GM23338 (cell line): ENCODE data around the gene MKRN2OS. TPM values are rescaled to one million over a fixed set of nuclear protein-coding genes. Genes with fewer than 3 reads are reported as not detected.

ENCODE experiments used
- ATAC-seq: fragments of 200-7000 bp; cut with Tn5 transposase; 3 replicates; pipeline ENCODE4 v1.9.1; 2020
- DNase-seq: peaks from one replicate; pipeline ENCODE4 v3.0.0-alpha.2; 2015; ENCODE audit warnings: low spot score
- H2AFZ ChIP-seq: fragments of 200-600 bp; sonication (generic); 2 replicates; pipeline ENCODE4 v1.8.0; 2016; ENCODE audit warnings: antibody characterized with exemption, mild to moderate bottlenecking, moderate library complexity
- H3F3A ChIP-seq: fragments of 200-600 bp; sonication (generic); replicated peaks from 2 replicates; pipeline ENCODE4 v1.8.0; 2017; ENCODE audit warnings: antibody characterized with exemption, mixed run types, low read depth
- H3K27ac ChIP-seq: fragments of 200-600 bp; sonication (generic); 2 replicates; pipeline ENCODE4 v1.6.1; 2016; ENCODE audit warnings: low read depth
- H3K27me3 ChIP-seq: fragments of 200-600 bp; sonication (generic); 2 replicates; pipeline ENCODE4 v1.8.0; 2016; ENCODE audit warnings: mild to moderate bottlenecking, mixed run types, moderate library complexity; ENCODE audit not compliant: insufficient read depth
- H3K36me3 ChIP-seq: fragments of 200-600 bp; sonication (generic); 2 replicates; pipeline ENCODE4 v1.8.0; 2016; ENCODE audit warnings: mild to moderate bottlenecking; ENCODE audit not compliant: insufficient read depth
- H3K4me1 ChIP-seq: fragments of 200-600 bp; sonication (generic); 2 replicates; pipeline ENCODE4 v1.8.0; 2016; ENCODE audit warnings: mild to moderate bottlenecking, moderate library complexity; ENCODE audit not compliant: insufficient read depth
- H3K4me2 ChIP-seq: fragments of 200-600 bp; sonication (generic); 2 replicates; pipeline ENCODE4 v1.7.1; 2017; ENCODE audit warnings: mixed run types
- H3K4me3 ChIP-seq: fragments of 200-600 bp; sonication (generic); 2 replicates; pipeline ENCODE4 v1.6.1; 2016; ENCODE audit warnings: mixed run types
- H3K79me2 ChIP-seq: fragments of 200-600 bp; sonication (generic); replicated peaks from 2 replicates; pipeline ENCODE4 v1.8.0; 2017; ENCODE audit warnings: mild to moderate bottlenecking; ENCODE audit not compliant: insufficient read depth
- H3K9me2 ChIP-seq: fragments of 200-600 bp; sonication (generic); 2 replicates; pipeline ENCODE4 v1.8.0; 2017; ENCODE audit not compliant: insufficient read depth
- H4K20me1 ChIP-seq: fragments of 200-600 bp; sonication (generic); replicated peaks from 2 replicates; pipeline ENCODE4 v1.8.0; 2017; ENCODE audit warnings: mild to moderate bottlenecking; ENCODE audit not compliant: insufficient read depth
- H3K27ac Mint-ChIP-seq: 2 replicates; pipeline ENCODE4 v1.8.0; 2020; ENCODE audit warnings: inconsistent platforms, mild to moderate bottlenecking, moderate library complexity, mixed read lengths
- H3K27me3 Mint-ChIP-seq: 3 replicates; pipeline ENCODE4 v1.8.0; 2022; ENCODE audit warnings: low read depth, mild to moderate bottlenecking, moderate library complexity, mixed read lengths, inconsistent platforms; ENCODE audit not compliant: insufficient read depth, poor library complexity
- H3K36me3 Mint-ChIP-seq: 3 replicates; pipeline ENCODE4 v1.8.0; 2021; ENCODE audit warnings: low read depth, mild to moderate bottlenecking, inconsistent platforms, moderate library complexity, mixed read lengths
- H3K4me1 Mint-ChIP-seq: 3 replicates; pipeline ENCODE4 v1.8.0; 2020; ENCODE audit warnings: mild to moderate bottlenecking, inconsistent platforms, mixed read lengths
- H3K4me3 Mint-ChIP-seq: 3 replicates; pipeline ENCODE4 v1.8.0; 2021; ENCODE audit warnings: moderate library complexity, mild to moderate bottlenecking, inconsistent platforms, mixed read lengths
- H3K9me3 Mint-ChIP-seq: 3 replicates; pipeline ENCODE4 v1.8.0; 2020; ENCODE audit warnings: moderate library complexity, mild to moderate bottlenecking, inconsistent platforms, mixed read lengths
- CREB1 ChIP-seq: fragments of 250-450 bp; sonication (Bioruptor Pico); IDR thresholded peaks from 2 replicates; pipeline ENCODE4 v1.5.0; 2020; ENCODE audit warnings: low read depth, mild to moderate bottlenecking, moderate library complexity
- EZH2 ChIP-seq: fragments of 200-600 bp; sonication (generic); IDR thresholded peaks from one replicate; pipeline ENCODE4 v1.8.0; 2017; ENCODE audit warnings: antibody characterized with exemption, mild to moderate bottlenecking, low read depth; ENCODE audit not compliant: unreplicated experiment
- EZH2phosphoT487 ChIP-seq: fragments of 200-600 bp; sonication (generic); IDR thresholded peaks from one replicate; pipeline ENCODE4 v1.8.1; 2018; ENCODE audit warnings: antibody characterized with exemption; ENCODE audit not compliant: unreplicated experiment
- JUNB ChIP-seq: IDR thresholded peaks from one replicate; pipeline ENCODE4 v1.6.1; 2016; ENCODE audit warnings: antibody characterized with exemption; ENCODE audit not compliant: unreplicated experiment
- NANOG ChIP-seq: IDR thresholded peaks from 2 replicates; pipeline ENCODE4 v1.6.1; 2016; ENCODE audit warnings: antibody characterized with exemption, borderline replicate concordance
- POLR2AphosphoS5 ChIP-seq: IDR thresholded peaks from 2 replicates; pipeline ENCODE4 v1.6.1; 2016; ENCODE audit warnings: antibody characterized with exemption, low read depth
- STAT1 ChIP-seq: IDR thresholded peaks from one replicate; pipeline ENCODE4 v1.6.1; 2016; ENCODE audit warnings: antibody characterized with exemption; ENCODE audit not compliant: unreplicated experiment
- ZNF114 ChIP-seq: fragments of 250-450 bp; sonication (Bioruptor Pico); IDR thresholded peaks from 2 replicates; pipeline ENCODE4 v1.5.0; 2020; ENCODE audit warnings: mild to moderate bottlenecking, moderate library complexity
- ZNF331 ChIP-seq: fragments of 250-450 bp; sonication (Bioruptor Pico); IDR thresholded peaks from 2 replicates; pipeline ENCODE4 v1.5.0; 2020; ENCODE audit warnings: low read depth, mild to moderate bottlenecking, moderate library complexity
- polyA plus RNA-seq: library from polyadenylated mRNA; unstranded; fragments of >200 nt; fragmentation: Nextera tagmentation; extraction: Ambion mirVana; gene quantifications from 2 replicates; pipeline ENCODE4 v1.2.1, GENCODE V29; 2016
- total RNA-seq: library from RNA; depleted of rRNA; stranded (reverse); fragments of >200 nt; shearing (Covaris generic); gene quantifications from 2 replicates; pipeline ENCODE4 v1.2.3, GENCODE V29; 2014
- TF ChIP-seq, protein P1 (sequence below): fragments of 250-450 bp; sonication (Bioruptor Pico); IDR thresholded peaks from 2 replicates; pipeline ENCODE4 v1.5.0; 2020; ENCODE audit warnings: mild to moderate bottlenecking, moderate library complexity
- TF ChIP-seq, protein P2 (sequence below): IDR thresholded peaks from one replicate; pipeline ENCODE4 v1.6.1; 2018; ENCODE audit warnings: antibody characterized with exemption; ENCODE audit not compliant: unreplicated experiment
- TF ChIP-seq, protein P3 (sequence below): IDR thresholded peaks from 2 replicates; pipeline ENCODE4 v1.6.1; 2016; ENCODE audit warnings: antibody characterized with exemption
- TF ChIP-seq, protein P4 (sequence below), 2 experiments: fragments of 200-600 bp in 1 of 2; sonication (generic) in 1 of 2; conservative IDR thresholded peaks; 2 replicates each; pipeline versions ENCODE4 v1.5.1 to v1.6.1; 2016 to 2017; ENCODE audit warnings: antibody characterized with exemption in 2 of 2, low read depth in 2 of 2, mild to moderate bottlenecking in 2 of 2, moderate library complexity in 1 of 2

The MKRN2OS gene
- total and polyA plus RNA-seq, 2 experiments from 2014 or later, result 0.55 TPM; not detected in 1

DNA sequence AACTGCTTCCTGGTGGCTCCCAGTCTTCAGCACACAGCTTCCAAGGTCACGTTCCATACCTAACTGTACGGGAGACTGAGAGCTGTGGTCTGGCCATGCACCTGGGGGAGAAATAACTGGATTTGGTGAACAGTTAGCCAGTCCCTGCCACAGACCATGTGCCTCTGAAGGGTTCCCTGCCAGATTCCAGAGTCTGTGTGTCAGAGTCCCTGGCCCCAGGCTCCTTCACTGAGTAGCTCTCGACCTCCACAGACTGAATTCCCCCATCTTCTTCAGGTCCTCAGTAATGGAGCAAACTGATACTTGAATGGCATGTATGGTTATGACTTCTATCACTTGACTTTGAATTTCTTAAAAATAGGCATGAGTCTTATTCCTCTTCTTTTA is 17.5 kb downstream of the MKRN2OS start:
- Histone ChIP-seq H3K36me3 (0 out of 2 replicates have a peak, but pooled peaks cover 12% of the 10 kb centered on the region), H2AFZ (no peak overlapping the region), H4K20me1 (peaks cover 10% of the 10 kb centered on the region), H3K4me2 (no peak overlapping the region), H3K79me2 (no peaks in the 10 kb centered on the region), H3K4me1 (no peaks in the 10 kb centered on the region), H3F3A (no peaks in the 10 kb centered on the region), H3K4me3 (no peak overlapping the region), H3K27me3 (no peaks in the 10 kb centered on the region), H3K9me2 (no peaks in the 10 kb centered on the region), H3K27ac (no peak overlapping the region)
- H3K36me3 Mint-ChIP-seq, result peaks cover 39% of the 10 kb centered on the region
- H3K4me1 Mint-ChIP-seq, result no peaks in the 10 kb centered on the region
- DNase-seq, result no peak
- no peak for ATAC-seq
- H3K27ac Mint-ChIP-seq, result no peak overlapping the region
- no peaks in the 10 kb centered on the region for H3K9me3 Mint-ChIP-seq
- TF ChIP-seq, protein P1, sequence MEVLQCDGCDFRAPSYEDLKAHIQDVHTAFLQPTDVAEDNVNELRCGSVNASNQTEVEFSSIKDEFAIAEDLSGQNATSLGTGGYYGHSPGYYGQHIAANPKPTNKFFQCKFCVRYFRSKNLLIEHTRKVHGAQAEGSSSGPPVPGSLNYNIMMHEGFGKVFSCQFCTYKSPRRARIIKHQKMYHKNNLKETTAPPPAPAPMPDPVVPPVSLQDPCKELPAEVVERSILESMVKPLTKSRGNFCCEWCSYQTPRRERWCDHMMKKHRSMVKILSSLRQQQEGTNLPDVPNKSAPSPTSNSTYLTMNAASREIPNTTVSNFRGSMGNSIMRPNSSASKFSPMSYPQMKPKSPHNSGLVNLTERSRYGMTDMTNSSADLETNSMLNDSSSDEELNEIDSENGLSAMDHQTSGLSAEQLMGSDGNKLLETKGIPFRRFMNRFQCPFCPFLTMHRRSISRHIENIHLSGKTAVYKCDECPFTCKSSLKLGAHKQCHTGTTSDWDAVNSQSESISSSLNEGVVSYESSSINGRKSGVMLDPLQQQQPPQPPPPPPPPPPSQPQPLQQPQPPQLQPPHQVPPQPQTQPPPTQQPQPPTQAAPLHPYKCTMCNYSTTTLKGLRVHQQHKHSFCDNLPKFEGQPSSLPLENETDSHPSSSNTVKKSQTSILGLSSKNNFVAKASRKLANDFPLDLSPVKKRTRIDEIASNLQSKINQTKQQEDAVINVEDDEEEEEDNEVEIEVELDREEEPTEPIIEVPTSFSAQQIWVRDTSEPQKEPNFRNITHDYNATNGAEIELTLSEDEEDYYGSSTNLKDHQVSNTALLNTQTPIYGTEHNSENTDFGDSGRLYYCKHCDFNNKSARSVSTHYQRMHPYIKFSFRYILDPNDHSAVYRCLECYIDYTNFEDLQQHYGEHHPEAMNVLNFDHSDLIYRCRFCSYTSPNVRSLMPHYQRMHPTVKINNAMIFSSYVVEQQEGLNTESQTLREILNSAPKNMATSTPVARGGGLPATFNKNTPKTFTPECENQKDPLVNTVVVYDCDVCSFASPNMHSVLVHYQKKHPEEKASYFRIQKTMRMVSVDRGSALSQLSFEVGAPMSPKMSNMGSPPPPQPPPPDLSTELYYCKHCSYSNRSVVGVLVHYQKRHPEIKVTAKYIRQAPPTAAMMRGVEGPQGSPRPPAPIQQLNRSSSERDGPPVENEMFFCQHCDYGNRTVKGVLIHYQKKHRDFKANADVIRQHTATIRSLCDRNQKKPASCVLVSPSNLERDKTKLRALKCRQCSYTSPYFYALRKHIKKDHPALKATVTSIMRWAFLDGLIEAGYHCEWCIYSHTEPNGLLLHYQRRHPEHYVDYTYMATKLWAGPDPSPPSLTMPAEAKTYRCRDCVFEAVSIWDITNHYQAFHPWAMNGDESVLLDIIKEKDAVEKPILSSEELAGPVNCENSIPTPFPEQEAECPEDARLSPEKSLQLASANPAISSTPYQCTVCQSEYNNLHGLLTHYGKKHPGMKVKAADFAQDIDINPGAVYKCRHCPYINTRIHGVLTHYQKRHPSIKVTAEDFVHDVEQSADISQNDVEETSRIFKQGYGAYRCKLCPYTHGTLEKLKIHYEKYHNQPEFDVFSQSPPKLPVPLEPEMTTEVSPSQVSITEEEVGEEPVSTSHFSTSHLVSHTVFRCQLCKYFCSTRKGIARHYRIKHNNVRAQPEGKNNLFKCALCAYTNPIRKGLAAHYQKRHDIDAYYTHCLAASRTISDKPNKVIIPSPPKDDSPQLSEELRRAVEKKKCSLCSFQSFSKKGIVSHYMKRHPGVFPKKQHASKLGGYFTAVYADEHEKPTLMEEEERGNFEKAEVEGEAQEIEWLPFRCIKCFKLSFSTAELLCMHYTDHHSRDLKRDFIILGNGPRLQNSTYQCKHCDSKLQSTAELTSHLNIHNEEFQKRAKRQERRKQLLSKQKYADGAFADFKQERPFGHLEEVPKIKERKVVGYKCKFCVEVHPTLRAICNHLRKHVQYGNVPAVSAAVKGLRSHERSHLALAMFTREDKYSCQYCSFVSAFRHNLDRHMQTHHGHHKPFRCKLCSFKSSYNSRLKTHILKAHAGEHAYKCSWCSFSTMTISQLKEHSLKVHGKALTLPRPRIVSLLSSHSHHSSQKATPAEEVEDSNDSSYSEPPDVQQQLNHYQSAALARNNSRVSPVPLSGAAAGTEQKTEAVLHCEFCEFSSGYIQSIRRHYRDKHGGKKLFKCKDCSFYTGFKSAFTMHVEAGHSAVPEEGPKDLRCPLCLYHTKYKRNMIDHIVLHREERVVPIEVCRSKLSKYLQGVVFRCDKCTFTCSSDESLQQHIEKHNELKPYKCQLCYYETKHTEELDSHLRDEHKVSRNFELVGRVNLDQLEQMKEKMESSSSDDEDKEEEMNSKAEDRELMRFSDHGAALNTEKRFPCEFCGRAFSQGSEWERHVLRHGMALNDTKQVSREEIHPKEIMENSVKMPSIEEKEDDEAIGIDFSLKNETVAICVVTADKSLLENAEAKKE (CRISPR knock-in tag), result no peak
- TF ChIP-seq JUNB, result no peak
- no peak for TF ChIP-seq ZNF331
- no peak for TF ChIP-seq POLR2AphosphoS5
- no peak for TF ChIP-seq EZH2phosphoT487
- no peak for TF ChIP-seq ZNF114
- TF ChIP-seq CREB1, result no peak
- no peak for TF ChIP-seq EZH2
- no peak for TF ChIP-seq NANOG
- TF ChIP-seq STAT1, result no peak
- TF ChIP-seq, protein P2, sequence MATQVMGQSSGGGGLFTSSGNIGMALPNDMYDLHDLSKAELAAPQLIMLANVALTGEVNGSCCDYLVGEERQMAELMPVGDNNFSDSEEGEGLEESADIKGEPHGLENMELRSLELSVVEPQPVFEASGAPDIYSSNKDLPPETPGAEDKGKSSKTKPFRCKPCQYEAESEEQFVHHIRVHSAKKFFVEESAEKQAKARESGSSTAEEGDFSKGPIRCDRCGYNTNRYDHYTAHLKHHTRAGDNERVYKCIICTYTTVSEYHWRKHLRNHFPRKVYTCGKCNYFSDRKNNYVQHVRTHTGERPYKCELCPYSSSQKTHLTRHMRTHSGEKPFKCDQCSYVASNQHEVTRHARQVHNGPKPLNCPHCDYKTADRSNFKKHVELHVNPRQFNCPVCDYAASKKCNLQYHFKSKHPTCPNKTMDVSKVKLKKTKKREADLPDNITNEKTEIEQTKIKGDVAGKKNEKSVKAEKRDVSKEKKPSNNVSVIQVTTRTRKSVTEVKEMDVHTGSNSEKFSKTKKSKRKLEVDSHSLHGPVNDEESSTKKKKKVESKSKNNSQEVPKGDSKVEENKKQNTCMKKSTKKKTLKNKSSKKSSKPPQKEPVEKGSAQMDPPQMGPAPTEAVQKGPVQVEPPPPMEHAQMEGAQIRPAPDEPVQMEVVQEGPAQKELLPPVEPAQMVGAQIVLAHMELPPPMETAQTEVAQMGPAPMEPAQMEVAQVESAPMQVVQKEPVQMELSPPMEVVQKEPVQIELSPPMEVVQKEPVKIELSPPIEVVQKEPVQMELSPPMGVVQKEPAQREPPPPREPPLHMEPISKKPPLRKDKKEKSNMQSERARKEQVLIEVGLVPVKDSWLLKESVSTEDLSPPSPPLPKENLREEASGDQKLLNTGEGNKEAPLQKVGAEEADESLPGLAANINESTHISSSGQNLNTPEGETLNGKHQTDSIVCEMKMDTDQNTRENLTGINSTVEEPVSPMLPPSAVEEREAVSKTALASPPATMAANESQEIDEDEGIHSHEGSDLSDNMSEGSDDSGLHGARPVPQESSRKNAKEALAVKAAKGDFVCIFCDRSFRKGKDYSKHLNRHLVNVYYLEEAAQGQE, result no peak
- TF ChIP-seq, protein P3, sequence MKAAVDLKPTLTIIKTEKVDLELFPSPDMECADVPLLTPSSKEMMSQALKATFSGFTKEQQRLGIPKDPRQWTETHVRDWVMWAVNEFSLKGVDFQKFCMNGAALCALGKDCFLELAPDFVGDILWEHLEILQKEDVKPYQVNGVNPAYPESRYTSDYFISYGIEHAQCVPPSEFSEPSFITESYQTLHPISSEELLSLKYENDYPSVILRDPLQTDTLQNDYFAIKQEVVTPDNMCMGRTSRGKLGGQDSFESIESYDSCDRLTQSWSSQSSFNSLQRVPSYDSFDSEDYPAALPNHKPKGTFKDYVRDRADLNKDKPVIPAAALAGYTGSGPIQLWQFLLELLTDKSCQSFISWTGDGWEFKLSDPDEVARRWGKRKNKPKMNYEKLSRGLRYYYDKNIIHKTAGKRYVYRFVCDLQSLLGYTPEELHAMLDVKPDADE, result no peak
- TF ChIP-seq, protein P4, sequence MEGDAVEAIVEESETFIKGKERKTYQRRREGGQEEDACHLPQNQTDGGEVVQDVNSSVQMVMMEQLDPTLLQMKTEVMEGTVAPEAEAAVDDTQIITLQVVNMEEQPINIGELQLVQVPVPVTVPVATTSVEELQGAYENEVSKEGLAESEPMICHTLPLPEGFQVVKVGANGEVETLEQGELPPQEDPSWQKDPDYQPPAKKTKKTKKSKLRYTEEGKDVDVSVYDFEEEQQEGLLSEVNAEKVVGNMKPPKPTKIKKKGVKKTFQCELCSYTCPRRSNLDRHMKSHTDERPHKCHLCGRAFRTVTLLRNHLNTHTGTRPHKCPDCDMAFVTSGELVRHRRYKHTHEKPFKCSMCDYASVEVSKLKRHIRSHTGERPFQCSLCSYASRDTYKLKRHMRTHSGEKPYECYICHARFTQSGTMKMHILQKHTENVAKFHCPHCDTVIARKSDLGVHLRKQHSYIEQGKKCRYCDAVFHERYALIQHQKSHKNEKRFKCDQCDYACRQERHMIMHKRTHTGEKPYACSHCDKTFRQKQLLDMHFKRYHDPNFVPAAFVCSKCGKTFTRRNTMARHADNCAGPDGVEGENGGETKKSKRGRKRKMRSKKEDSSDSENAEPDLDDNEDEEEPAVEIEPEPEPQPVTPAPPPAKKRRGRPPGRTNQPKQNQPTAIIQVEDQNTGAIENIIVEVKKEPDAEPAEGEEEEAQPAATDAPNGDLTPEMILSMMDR (conservative IDR thresholded peaks at IDR 0.05; ENCODE audit: low read depth in 2 of 2), result no peak
- no peak overlapping the region for H3K4me3 Mint-ChIP-seq
- H3K27me3 Mint-ChIP-seq, result peaks cover 2% of the 10 kb centered on the region
